HG03457 (cell line): ENCODE results near the gene MICU1.
A peak's percentile ranks its signal among the peaks of the same experiment; 100 is the strongest.
"Not testable (repeated sequence)": the region's sequence is repeated elsewhere in the genome, so short reads cannot be mapped to it uniquely, and the experiment has no call there.

Experiments
- ATAC-seq: cut with Tn5 transposase; IDR thresholded peaks from one replicate; pipeline ENCODE4 v1.9.1; 2021; ENCODE audit warnings: moderate number of reproducible peaks; ENCODE audit not compliant: unreplicated experiment

Gene MICU1

DNA sequence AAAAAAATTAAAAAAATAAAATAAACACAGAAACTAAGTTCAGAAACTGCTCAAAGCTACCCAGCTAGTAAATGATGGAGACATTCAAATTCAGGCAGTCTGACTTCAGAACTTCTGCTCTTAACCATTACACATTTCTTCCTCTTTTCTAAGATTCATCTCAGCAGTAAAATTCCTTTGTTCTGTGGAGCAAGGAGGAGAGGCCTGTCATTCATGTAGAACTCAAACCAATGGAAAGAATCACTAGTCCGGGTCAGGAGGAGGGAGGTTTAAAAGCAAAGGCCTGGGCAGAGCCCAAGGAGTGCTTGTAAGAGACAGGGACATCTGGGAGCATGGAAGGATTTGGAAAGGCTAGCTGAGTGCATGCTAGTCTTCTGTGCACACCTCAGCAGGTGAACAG, 233.3 kb downstream of the MICU1 start:
- no peak for ATAC-seq

DNA sequence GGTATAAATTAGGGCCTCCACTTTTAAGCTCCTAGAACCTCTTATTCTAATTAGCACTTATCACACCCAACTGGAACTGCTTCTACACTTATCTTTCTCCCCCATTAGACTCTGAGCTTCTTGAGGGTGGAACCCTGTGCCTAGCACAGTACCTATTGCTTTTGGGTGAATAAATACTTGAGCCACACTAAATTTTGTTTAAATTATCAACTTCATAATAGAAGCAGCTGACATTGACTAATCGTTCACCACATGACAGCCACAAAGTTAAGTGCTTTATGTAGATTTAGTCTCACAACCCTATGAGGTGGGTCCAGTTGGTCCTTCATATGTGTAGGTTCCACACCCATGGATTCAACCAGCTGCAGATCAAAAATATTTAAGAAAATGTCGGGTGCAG, 235.1 kb downstream of the MICU1 start:
- no peak for ATAC-seq

GRCh38 chr10:72389716-72390115, 236.2 kb downstream of the MICU1 start:
- ATAC-seq: no peak

DNA sequence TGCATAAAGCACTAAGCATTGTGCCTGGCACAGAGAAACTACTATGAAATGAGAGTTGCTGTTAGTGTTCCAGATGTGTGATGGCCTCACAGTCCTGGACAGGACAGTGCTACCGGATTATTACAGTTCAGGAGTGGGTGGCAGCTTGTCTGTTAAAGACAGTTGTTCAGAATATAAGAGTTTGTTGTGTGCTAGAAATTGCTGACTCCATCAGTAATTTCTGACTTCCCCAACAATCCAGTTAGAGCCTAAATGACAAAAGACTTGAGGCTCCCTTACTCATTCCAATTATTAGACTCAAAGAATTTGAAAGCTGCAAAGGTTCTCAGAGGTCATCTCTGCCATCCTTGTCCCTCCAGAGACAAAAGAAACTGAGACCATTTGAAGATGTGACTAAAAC, 236.9 kb downstream of the MICU1 start:
- ATAC-seq: no peak

- no peak for ATAC-seq
Measured at GRCh38 chr10:72388062-72388461, 237.8 kb downstream of the MICU1 start.

- no peak for ATAC-seq
Measured at GRCh38 chr10:72386916-72387586, 238.8 kb downstream of the MICU1 start.

DNA sequence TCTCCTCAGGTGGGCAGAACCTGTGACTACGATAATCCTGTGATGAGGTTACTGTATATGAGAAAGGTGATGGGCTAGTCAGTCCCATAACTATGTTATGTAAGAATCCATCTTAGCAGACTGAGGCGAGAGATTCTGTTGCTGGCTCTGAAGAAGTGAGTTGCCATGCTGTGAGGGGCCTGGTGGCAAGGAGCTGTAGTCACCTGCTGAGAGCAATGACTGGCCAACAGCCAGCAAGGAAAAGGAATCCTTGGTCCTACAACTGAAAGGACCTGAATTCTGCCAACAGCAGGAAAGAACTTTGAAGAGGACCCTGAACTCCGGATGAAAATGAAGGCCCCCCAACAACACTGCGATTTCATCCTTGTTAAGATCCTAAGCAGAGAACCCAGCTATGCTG, 240.2 kb downstream of the MICU1 start:
- no peak for ATAC-seq

DNA sequence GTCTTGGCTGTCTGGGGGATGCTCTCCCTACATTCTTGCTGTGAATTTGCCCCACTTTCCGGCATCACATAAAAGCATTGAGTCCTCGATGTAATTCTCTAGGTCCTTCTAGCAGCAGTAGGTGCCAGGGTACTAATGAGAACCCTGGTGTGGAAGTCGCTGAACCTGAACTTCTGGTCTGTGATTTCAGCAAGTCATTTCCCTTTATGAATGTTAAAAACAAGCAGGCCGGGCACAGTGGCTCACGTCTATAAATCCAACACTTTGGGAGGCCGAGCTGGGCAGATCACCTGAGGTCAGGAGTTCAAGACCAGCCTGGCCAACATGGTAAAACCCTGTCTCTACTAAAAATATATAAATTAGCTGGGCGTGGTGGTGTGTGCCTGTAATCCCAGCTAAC, 240.9 kb downstream of the MICU1 start:
- ATAC-seq: not testable (repeated sequence)

DNA sequence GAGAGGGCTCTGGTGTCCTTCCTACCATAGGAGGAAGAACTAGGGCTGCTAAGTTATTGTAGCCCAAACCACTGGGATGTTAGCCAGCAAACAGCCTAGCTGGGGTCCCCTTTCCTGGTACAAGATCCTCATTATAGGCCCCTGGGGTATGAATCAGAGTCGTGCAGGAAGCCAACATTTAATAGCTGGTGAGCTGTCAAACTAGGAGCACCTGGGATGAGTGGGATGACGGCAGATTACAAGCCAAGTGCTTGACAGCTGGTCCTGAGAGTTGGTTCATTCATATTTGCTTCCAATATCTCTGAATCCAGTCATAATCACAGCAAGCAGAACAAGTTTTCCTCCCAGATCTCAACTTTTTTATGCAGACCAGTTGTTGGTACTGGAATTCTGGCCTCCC, 246.1 kb downstream of the MICU1 start:
- no peak for ATAC-seq

GRCh38 chr10:72379062-72379461, 246.8 kb downstream of the MICU1 start:
- no peak for ATAC-seq

DNA sequence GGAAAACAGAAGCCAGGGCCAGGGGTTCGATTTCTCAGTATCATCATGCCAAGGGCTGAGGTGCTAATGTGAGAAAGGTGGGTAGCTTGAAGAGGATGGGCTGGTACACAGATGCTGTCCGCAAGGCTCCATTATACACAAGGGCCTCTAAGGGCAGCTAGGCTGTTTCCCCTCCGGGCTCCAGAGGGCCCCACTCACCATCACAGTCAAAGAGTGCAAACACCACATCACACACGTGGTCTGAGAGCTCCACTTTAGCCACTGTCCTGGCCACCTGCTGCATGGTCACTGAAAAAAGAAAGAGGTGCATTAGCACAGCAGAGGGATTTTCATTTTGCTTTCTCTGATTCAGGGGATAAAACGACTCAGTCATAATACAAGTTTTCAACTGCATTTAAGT, 250.3 kb downstream of the MICU1 start:
- ATAC-seq: no peak

GRCh38 chr10:72375173-72375572, 250.7 kb downstream of the MICU1 start:
- ATAC-seq: no peak

DNA sequence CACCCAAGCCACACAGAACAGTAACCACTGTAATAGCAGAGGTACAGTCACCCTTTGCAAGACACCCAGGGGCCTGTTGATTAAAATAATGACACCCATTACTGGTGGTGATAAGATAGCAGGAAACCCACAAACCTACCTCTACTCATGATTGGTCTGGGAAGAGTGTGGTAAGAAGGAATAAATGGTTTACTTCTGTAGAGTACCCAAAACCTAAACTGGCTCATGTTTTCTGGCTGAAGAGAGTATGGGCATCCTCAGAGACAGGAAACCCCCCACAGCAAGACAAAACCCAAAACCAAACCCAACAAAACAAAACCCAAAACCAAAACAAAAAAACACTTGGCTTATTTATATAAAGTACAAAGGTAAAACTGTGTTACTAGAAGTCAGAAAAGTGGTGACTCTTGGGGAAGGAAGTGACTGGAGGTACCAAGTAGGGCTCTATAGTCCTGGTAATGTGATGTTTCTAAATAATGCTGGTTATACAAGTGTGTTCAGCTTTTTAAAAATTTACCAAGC, 255.6 kb downstream of the MICU1 start:
- peak; percentile 41 for ATAC-seq

DNA sequence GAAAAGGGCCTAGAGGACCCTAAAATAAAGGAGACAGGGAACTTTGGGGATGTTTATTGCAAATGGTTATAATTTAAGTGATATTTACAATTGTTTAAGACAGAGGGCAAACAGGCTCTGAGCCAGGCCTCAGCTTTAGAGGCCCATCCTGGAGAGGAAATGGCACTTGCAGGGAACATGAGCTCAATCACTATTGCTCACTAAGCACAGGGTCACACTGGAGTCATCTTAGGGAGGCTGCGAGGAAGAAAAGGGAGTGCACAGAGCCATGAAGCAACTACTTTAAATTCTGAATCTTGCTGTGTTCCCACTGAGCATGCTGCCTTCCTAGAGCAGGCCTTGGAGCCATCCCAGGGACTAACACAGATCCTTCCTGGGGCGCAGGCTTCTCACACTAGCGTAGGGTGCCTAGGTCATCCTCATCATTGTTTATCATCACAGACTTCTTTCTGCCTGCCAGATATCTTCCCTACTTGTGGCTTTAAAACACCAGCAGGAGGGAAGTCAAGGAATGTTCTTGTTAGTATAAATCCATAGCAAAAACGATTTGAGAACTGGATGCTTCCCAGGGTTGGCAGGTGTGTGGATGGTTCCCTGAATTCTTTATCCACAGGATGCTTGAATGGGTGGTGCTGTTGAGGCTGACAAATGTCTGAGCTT, 258.4 kb downstream of the MICU1 start:
- ATAC-seq: no peak

DNA sequence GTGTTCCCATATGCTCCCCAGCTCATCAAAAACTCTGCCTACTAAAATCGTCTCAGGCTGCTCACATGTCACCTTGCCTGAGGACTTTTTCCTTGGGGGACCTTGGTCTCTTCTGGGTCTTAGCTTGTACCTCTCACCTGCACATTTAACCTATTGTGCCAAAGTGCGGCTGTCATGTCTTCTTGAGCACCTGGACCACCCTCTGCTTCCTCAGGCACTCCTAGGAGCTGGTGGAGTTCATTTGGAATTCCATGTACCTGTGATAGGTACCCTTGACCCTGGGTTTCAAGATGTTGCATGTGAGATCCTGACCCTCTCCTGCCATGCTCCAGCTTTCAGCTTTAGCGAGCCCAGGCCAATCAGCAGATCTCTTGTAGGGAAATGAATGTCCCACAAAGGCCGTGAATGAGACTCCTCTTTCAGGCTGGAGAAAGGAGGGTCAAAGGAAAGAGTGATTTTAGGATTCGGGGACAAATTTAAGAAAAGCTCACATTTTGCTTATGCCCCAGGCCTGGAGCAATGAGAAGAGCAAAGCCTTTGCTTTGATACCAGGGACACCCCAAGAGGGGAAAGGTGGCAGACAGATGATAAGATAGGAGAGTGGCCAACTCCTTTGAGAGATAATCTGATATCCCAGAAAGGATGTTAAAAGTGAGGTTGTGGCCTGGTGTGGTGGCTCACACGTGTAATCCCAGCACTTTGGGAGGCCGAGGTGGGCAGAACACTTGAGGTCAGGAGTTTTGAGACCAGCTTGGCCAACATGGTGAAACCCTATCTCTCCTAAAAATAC, 260.6 kb downstream of the MICU1 start:
- no peak for ATAC-seq

DNA sequence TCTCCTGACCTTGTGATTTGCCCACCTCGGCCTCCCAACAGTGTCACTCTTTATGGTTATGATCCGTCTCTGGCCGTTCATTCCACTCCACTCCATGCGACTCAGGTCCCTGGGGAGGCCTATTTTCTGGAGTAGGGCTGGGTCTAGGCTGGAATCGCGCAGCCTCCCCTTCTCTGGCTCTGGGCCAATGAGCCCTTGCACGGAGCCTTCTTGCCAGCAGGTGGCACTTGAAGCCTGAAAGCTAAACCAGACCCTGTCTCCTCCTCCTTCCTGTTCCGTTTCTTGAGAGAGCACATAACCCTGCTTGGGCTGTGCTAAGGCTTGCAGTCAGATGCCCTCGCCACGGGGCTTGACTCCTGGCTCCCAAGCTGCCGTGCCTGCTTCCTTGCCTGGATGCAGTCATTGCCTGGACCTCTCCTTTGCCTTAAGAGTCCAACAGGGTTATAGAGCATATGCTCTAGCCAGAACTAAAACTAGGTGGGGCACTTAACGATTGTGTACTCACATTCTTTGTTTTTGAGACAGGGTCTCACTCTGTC, 261.6 kb downstream of the MICU1 start:
- ATAC-seq: no peak

GRCh38 chr10:72356987-72357386, 268.9 kb downstream of the MICU1 start:
- ATAC-seq: no peak

DNA sequence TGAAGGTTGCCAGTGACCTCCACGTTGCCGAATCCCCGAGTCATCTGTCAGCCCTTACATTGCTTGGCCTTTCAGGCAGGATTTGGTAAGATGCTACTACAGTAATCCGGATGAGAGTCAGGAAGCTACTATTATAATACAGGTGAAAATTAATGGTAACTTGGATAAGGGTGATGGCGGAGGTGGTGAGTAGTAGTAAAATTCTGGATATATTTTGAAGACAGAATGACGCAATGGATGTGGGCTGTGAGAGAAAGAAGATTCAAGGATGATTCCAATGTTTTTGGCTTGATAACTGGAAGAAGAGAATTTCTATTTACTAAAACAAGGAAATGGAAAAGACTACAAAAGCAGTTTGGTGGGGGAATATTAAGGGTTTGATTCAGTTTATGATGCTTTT, 269.8 kb downstream of the MICU1 start:
- ATAC-seq: no peak

DNA sequence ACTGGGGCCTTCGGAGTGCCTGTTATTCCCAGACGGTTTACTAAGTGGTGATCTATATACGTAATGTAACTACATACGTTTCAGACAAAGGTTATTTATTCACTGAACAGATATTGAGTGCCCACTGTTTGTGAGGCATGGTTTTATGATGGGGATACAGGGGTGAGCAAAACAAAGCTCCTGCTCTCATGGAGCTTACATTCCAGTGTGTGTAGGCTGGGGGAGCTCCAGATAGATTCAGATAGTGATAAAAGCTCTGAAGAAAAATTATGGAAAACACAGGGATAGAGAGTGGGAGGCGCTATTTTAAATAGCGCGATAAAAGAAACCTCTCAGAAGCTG, 270.7 kb downstream of the MICU1 start:
- no peak for ATAC-seq

DNA sequence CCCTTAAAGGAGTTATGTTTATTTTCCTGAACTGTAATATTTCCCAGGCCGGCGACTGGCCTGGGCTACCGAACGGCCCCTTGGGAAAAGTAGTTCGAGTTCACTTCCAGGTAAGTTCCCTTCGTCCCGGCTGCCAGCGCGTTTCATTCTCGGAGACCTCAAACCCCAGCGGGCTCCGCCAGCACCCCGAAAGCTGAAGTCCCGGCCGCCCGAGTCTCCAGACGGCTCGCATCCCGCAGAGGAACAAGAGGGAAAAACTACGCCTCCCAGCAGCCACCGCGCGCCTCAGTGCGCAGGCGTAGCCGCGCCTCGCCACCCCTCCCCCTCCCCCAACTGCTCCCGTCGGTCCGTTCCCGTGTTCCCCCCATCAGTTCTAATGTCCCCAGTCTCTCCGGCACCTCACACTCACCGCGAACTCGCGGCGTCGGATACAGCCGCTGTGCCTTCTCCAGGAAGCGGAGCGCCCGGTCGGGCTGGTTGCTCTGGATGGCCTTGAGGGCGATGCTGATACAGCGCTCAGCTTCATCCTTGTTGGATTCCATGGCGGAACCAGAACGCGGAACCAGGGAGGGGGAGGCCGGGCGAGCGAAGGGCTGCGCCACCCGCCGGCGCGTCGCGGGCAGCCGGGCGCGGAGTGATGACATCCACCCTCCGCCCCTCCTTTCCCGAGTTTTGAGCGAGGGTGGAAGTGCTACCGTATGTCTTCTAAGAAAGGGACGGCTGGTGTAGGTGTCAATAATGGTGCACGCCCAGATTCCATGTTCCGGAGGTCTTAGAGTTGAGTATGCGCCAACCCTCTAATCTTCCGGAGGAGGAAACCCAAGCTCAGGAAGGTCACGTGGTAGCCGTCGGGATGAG, 271.3 kb downstream of the MICU1 start, which contains the start of gene DNAJB12:
Gene DNAJB12, minus strand, starts transcription at position 564 of the 858 bp plus-strand sequence. Its CDS starts 22 bp downstream, at position 542.
- peak; percentile 34 for ATAC-seq

GRCh38 chr10:72353965-72354355, 271.9 kb downstream of the MICU1 start:
- no peak for ATAC-seq
